ENCODE results near the gene HSP90AB1. TPM values are rescaled to one million over a fixed set of nuclear protein-coding genes. Genes with fewer than 3 reads are reported as not detected.

HSP90AB1 gene
- total and polyA plus RNA-seq, 9 of the 15 experiments (the other 6 are each of a cell fraction or from before 2014, with no cell fraction given), result 1,780 to 3,358 (median 2,262) TPM

- peak; percentile 99 for TF ChIP-seq REST (IDR thresholded peaks at IDR 0.05; ENCODE audit: borderline replicate concordance)
- TF ChIP-seq REST (CRISPR knock-in tag; IDR thresholded peaks at IDR 0.05; ENCODE audit: low read depth), result peak; percentile 93
- TF ChIP-seq MEIS2 (IDR thresholded peaks at IDR 0.05; ENCODE audit: partially characterized antibody), result no peak
- TF ChIP-seq FOXP4 (CRISPR knock-in tag; IDR thresholded peaks at IDR 0.05; ENCODE audit: borderline replicate concordance), result no peak
- no peak for TF ChIP-seq FOXM1 (IDR thresholded peaks at IDR 0.05; ENCODE audit: low read depth)
- no peak for TF ChIP-seq FOXM1 (CRISPR knock-in tag; IDR thresholded peaks at IDR 0.05; ENCODE audit: low read depth)
Observed at GRCh38 chr6:44285552-44286284, 38.8 kb downstream of the HSP90AB1 start (continued).

Measured in K562 (cell line).